ENCODE results near the gene ADD3.

ADD3 gene

DNA sequence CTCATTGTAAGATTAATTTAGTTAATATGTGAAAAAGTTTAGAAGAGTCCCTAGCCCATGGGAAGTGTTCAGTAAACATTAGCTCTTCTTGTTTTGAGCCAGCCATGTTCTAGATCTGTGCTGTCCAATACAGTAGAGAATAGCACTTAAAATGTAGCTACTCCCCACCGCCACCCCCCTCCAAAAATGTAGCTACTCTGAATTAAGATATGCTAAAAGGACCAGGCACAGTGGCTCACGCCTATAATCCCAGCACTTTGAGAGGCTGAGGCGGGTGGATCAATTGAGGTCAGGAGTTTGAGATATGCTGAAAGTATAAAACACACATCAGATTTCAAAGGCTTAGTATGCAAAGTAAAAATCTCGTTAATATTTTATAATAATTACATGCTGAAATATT, 152.3 kb downstream of the ADD3 start:
- in situ Hi-C loops (cut with HindIII; ENCODE audit: low sequenced_read_pairs) = no loop called here

DNA sequence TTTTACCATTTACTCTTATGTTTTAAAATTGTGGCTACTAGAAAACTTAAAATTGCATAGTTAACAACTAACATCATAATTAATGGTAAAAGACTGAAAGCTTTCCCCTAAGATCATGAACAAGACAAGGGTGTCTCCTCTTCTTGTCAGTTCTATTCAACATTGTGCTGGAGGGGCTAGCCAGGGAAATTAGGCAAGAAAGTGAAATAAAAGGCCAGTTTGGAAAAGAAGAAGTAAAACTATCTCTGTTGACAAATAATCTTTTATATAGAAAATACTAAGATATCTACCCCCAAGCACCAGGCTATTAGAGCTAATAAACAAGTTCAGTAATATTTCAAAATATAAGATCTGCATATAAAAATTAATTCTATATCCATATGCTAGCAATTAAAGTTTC, 152.7 kb downstream of the ADD3 start:
- no peak for TF ChIP-seq CTCF (IDR thresholded peaks at IDR 0.05; ENCODE audit: low read depth, low read length)
- in situ Hi-C loops (cut with HindIII; ENCODE audit: low sequenced_read_pairs) = no loop called here

More for the DNA sequence above, 152.3 kb downstream of the ADD3 start:
- no peak for TF ChIP-seq CTCF (IDR thresholded peaks at IDR 0.05; ENCODE audit: low read depth, low read length)
- DNase-seq (ENCODE audit: low read depth, low spot score) = no peak
- H3K4me3 ChIP-seq (ENCODE audit: low read depth, low read length) = no peak overlapping the region

GRCh38 chr10:110162741-110163145, 155.0 kb downstream of the ADD3 start:
- H3K4me3 ChIP-seq (ENCODE audit: low read depth, low read length) = no peak overlapping the region
- DNase-seq (ENCODE audit: low read depth, low spot score) = no peak
- no peak for TF ChIP-seq CTCF (IDR thresholded peaks at IDR 0.05; ENCODE audit: low read depth, low read length)
- in situ Hi-C loops (cut with HindIII; ENCODE audit: low sequenced_read_pairs) = no loop called here

More for the DNA sequence above, 152.7 kb downstream of the ADD3 start:
- no peak overlapping the region for H3K4me3 ChIP-seq (ENCODE audit: low read depth, low read length)
- DNase-seq (ENCODE audit: low read depth, low spot score) = no peak

- in situ Hi-C loops (cut with HindIII; ENCODE audit: low sequenced_read_pairs) = no loop called here
- DNase-seq (ENCODE audit: low read depth, low spot score) = no peak
Observed at GRCh38 chr10:110163192-110163773, 155.5 kb downstream of the ADD3 start.

DNA sequence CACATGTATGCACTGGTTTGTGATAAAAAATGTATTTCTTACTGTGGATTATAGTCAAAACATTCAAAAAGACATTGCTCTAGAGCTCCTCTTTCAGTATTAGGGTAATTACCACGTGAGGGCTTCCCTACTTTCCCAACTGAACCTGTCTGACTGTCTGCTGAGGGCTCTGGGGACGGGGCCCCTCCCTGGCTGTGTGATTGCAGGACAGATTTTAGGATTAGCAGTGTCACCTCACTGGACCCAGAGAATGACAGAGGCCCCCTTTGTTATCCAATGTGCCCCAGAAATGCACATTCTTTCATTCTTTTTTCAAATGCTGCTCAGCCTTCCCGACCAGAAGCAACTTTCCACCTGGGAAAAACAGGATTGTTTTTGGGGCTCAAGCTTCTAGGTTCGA, 156.1 kb downstream of the ADD3 start:
- in situ Hi-C loops (cut with HindIII; ENCODE audit: low sequenced_read_pairs) = no loop called here
- no peak overlapping the region for H3K4me3 ChIP-seq (ENCODE audit: low read depth, low read length)
- TF ChIP-seq CTCF (IDR thresholded peaks at IDR 0.05; ENCODE audit: low read depth, low read length) = no peak
- no peak for DNase-seq (ENCODE audit: low read depth, low spot score)

More at GRCh38 chr10:110163192-110163773, 155.5 kb downstream of the ADD3 start:
- no peak for TF ChIP-seq CTCF (IDR thresholded peaks at IDR 0.05; ENCODE audit: low read depth, low read length)
- no peak overlapping the region for H3K4me3 ChIP-seq (ENCODE audit: low read depth, low read length)

GRCh38 chr10:110165239-110165638, 157.5 kb downstream of the ADD3 start:
- DNase-seq (ENCODE audit: low read depth, low spot score) = no peak
- TF ChIP-seq CTCF (IDR thresholded peaks at IDR 0.05; ENCODE audit: low read depth, low read length) = no peak
- in situ Hi-C loops (cut with HindIII; ENCODE audit: low sequenced_read_pairs) = no loop called here
- no peak overlapping the region for H3K4me3 ChIP-seq (ENCODE audit: low read depth, low read length)

All from astrocyte of the spinal cord (primary cell).